Fibroblast of villous mesenchyme (primary cell): ENCODE data around the gene KIAA1217. TPM values are rescaled to one million over a fixed set of nuclear protein-coding genes. Genes with fewer than 3 reads are reported as not detected.

Experiments
- DNase-seq: peaks from one replicate; pipeline ENCODE4 v3.0.0-alpha.2; 2010; ENCODE audit warnings: low read depth
- H3K4me3 ChIP-seq: 2 replicates; pipeline ENCODE4 v1.5.1; 2011; ENCODE audit warnings: low read depth, mild to moderate bottlenecking, low read length
- total RNA-seq: library from RNA; depleted of rRNA; stranded (reverse); fragments of >200 nt; gene quantifications from 2 replicates; pipeline ENCODE4 v1.2.3, GENCODE V29; 2012
- TF ChIP-seq, protein P1 (sequence below): IDR thresholded peaks from 2 replicates; pipeline ENCODE4 v1.5.1; 2012; ENCODE audit warnings: low read depth, mild to moderate bottlenecking, low read length; ENCODE audit not compliant: insufficient read depth

The KIAA1217 gene
- total RNA-seq, 1 donor: 0.86 TPM

DNA sequence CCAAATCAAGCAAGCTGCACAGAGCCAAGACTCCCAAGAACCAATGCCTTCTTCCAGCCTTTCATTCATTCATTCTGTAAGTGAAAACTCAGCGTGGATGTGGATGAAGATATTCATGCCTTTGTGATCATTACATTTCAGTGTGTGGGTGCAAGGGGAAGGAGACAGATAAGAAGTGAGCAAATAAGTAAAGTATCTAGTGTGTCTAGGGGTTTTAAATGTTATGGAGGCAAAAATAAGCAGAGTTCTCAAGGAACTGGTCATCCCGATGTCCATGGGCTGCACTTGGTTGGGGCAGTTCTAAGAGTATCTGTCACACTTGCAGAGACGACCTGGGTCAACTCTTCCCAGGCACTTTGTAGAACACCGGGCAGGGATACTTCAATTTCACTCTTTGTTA lies 149.1 kb downstream of the KIAA1217 start:
- H3K4me3 ChIP-seq: no peak overlapping the region
- no peak for DNase-seq
- TF ChIP-seq, protein P1, sequence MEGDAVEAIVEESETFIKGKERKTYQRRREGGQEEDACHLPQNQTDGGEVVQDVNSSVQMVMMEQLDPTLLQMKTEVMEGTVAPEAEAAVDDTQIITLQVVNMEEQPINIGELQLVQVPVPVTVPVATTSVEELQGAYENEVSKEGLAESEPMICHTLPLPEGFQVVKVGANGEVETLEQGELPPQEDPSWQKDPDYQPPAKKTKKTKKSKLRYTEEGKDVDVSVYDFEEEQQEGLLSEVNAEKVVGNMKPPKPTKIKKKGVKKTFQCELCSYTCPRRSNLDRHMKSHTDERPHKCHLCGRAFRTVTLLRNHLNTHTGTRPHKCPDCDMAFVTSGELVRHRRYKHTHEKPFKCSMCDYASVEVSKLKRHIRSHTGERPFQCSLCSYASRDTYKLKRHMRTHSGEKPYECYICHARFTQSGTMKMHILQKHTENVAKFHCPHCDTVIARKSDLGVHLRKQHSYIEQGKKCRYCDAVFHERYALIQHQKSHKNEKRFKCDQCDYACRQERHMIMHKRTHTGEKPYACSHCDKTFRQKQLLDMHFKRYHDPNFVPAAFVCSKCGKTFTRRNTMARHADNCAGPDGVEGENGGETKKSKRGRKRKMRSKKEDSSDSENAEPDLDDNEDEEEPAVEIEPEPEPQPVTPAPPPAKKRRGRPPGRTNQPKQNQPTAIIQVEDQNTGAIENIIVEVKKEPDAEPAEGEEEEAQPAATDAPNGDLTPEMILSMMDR: no peak

DNA sequence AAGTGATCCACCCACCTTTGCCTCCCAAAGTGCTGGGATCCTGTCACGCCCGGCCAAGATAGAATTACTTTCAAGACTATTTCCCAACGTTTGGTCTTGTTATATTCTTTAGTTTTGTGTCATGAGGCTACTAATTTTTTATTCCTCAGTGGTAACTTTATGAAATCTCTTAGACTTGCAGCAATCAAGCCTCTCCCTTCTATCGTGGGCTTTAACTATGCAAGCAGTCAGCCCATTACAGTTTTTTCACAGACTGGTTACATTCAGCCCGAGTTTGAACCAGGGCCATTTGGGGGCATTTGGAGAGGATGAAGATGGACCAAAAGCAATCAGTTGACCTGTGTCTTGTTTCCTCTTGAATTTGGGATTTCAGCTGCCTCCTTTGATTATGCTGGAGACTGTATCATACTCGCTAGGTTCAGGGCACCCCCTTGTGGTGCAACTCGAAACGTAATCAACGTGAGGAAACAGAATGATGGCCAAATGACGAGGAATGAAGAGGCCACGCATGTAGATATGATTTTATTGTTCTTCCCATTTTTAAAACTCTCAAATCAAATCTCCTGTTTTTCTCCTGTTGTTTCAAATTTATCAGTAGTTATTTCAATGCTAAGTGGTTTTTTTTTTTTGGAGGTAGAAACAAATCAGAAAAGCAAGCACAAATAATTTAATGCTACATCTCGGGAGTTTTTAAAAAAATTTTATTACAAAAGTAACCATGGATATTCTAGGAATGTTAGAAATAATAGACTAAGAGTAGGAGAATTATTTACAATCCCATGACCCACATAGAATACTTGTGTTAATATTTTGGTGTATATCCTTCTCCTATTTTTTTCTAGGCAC lies 151.6 kb downstream of the KIAA1217 start:
- TF ChIP-seq, protein P1: peak; percentile 60
- DNase-seq: peak; percentile 48
- no peak overlapping the region for H3K4me3 ChIP-seq

DNA sequence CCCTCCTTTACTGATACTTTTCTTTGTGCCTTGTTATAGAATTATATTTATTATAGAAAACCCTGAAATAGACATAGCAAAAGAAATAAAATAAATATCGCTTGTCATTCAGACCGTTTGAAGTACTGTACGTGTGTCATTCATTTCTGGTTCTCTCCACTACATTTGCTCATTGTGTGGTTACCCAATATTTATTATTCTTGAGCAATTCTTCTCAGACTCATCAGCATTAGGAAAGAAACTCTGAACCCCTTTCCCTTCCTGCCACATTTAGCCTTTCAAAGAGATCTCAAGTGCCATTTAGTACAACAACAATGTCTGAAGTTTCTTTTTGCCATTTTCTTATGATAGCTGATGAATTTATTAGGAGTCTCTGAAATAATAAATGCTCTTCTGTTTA lies 154.1 kb downstream of the KIAA1217 start:
- TF ChIP-seq, protein P1: no peak
- no peak for DNase-seq
- H3K4me3 ChIP-seq: no peak overlapping the region

DNA sequence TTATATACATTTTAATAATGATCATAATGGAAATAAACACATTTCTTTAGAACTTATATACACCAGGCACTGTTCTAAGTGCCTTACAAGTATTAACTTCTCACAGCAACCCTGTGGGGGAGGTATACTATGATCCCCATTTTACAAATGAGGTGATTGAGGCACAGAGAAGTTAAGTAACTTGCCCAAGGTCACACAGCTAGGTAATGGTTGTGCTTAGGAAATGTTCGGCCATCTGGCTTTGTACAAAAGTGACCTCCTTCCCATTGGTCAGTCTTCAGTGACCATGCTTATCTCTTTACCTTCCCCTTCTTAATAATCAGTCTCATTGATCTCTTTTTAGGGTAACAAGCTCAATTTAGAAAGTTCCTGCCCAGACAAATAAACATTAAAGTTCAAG lies 158.8 kb downstream of the KIAA1217 start:
- no peak overlapping the region for H3K4me3 ChIP-seq
- no peak for DNase-seq
- TF ChIP-seq, protein P1: no peak

DNA sequence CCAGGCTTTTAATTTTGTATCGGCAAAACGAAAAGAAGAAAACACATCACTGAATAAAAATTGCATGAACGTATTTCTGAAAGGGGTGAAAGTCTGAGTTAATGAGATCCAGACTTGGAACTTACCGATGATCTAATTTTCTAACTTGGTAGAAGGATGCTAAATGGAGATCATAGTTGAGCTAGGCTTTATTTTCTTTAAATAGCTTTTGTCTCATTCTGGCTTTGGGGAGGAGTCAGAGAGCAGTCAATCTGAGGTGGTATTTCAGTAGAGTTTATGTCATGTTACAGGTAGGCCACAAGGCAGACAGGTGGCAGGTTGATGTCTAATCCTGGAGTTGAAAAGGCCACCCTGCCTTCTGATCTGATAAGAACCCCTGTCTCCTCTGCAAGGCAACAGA lies 161.9 kb downstream of the KIAA1217 start:
- no peak for DNase-seq
- TF ChIP-seq, protein P1: no peak
- no peak overlapping the region for H3K4me3 ChIP-seq

DNA sequence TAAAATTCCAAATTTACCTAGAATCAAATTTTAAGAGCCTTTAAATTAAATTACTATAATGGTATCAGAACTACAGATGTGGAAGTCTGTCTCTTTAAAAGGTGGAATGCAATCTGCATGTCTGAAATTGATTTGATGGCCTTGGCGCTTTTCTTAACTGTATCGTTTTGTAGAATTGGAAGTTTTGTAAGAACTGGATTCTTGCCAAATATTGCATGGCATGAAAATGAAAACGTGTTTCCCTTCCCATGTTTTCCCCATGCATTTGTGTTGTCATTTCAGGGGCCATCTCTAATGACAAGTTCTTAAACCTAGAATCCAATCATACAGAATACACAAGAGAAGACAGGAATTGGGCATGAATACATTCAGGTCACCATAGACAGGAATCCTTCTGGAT lies 162.5 kb downstream of the KIAA1217 start:
- TF ChIP-seq, protein P1: no peak
- no peak for DNase-seq
- no peak overlapping the region for H3K4me3 ChIP-seq
